Ramos (cell line): ENCODE measurements around the gene CTR9.

Experiments
- in situ Hi-C: fragments of 300-500 bp; cut with MboI; formaldehyde crosslinking; loops from one replicate; pipeline ENCODE4 v1.14.3; 2022; ENCODE audit warnings: low sequenced_read_pairs; ENCODE audit not compliant: unreplicated experiment

Gene CTR9

GRCh38 chr11:10750838-10751580 is at the start of gene CTR9:
Gene CTR9, plus strand, starts transcription at chr11:10751246. Its CDS starts 167 bp downstream, at chr11:10751413.
- in situ Hi-C loops, result no loop called here

- in situ Hi-C loops, result no loop called here
These were observed 49.1 kb upstream of the CTR9 start for GRCh38 chr11:10701982-10702381.

DNA sequence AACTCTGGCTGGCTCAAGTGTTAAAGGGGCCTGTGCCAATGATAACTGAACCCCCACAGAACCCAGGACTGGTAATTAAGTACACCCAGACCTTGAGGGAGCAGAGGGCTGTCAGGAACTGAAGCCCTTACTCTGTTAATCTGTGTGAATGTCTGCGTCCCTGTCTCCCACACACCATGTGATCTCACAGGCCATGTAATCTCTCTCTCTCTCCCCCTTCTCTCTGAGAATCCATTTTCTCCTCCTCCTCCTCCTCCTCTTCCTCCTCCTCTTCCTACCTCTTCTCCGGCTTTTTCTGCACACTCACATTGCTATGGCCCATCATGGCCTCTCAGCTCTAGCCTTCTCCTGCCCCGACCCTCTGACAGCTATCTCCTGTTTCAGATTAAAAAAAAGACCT is 42.9 kb upstream of the CTR9 start:
- in situ Hi-C loops, result no loop called here

DNA sequence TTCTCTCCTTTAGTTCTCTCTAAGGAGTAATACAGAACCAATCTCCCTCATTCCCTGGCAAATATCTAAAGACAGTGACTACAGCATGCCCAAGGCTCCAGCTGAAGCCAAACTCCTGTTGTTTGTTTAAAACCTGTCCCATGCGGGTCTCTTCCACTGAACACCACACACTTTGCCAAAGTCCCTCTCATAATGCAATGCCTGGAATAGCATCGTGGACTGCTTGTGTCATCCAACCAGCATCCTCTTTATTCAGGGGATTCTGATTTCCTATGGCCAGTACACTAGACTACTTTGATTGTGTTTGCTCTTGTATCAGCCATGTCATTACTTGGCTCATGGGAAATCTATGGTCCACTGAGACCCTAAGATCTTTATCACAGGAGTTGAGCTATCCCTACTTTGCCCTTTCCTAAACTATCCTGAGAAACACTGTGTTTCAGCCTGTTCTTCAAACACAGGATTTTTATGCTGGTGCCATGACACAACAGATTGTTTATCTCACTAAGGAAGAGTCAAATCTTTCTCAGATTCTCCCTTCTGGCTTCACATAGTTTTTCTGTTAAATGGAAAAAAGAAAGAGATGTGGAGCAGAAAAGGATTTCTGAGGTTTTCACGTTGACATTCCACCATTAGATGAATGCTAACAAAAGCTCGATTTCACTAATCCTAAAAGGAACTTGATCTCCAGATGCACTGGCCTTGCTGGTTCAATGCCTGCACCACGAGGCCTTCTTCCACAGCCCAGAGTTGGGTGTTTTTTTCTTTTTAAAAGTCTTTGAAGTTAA is 41.6 kb upstream of the CTR9 start:
- in situ Hi-C loops, result no loop called here

DNA sequence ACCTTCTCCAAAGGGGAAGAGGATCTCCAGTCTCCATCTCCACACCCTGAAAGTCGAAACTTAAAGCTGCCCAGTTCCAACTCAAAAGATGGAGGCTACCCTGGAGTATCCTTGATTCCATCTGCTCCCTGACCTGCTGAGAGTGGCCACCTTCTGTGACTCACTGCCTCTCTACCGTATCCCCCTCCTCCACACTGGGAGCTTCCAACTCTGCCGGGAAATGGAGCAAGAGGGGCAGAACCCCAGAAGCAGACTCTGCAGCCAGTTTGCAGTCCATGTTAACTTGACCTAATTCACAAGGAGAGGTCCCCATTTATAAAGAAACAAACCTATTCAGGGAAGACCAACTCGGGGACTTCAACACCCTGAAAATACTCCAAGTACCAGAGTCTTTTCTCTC is 35.5 kb upstream of the CTR9 start:
- in situ Hi-C loops, result no loop called here

GRCh38 chr11:10716122-10716521 is 34.9 kb upstream of the CTR9 start:
- in situ Hi-C loops, result no loop called here

DNA sequence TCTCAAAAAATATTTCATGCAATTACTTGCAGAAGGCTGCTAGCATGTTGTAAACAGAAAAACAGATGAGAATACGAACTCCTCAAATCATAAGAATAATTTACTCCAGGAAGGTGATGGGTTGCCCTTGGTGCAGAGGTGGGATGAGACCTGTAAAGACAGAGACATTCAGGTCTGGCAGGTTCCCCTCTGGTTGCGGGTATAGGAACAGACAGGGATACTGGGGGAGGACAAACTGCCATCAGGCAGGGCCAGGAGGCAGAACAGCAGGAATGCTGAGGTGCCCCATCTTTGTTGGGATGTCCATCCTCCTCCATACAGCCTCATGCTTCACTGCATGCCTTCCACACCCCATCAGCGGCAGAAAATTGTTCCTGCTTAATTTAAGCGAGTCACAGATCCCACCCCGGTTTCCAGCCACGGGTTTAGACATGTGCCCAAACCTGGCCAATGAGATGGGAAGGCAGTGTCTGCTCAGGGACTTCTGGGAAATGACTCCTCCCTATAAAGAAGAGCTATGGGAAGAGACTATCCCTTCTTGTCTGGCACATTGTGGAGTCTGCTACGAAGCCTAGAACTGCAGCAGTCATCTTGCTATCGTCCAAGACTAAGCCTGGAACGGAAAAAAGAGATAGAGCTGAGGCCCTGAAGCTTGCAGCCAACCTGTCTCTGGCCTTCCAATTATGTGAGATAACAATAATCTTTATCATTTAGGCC is 34.3 kb upstream of the CTR9 start:
- in situ Hi-C loops, result no loop called here

DNA sequence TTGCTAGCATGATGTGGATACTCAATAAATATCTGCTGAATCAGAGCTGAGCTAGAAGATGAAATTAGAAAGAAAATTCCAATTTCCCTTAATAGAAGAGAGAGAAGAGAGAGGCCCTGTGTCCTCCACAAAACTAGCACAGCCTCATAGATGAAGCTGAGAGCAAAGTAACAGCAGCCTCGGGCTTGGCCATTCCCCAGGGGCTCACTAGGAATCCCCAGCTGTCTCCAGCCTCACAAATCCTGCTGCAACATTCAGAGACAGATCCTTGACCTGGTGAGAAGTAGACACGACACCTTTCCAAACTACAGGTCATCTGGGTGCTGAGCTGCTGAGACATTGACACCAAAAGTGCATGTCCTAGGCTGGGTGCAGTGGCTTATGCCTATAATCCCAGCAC is 31.4 kb upstream of the CTR9 start:
- in situ Hi-C loops, result no loop called here

GRCh38 chr11:10720881-10721376 is 30.1 kb upstream of the CTR9 start:
- in situ Hi-C loops, result no loop called here

GRCh38 chr11:10722307-10722706 is 28.7 kb upstream of the CTR9 start:
- in situ Hi-C loops, result no loop called here

DNA sequence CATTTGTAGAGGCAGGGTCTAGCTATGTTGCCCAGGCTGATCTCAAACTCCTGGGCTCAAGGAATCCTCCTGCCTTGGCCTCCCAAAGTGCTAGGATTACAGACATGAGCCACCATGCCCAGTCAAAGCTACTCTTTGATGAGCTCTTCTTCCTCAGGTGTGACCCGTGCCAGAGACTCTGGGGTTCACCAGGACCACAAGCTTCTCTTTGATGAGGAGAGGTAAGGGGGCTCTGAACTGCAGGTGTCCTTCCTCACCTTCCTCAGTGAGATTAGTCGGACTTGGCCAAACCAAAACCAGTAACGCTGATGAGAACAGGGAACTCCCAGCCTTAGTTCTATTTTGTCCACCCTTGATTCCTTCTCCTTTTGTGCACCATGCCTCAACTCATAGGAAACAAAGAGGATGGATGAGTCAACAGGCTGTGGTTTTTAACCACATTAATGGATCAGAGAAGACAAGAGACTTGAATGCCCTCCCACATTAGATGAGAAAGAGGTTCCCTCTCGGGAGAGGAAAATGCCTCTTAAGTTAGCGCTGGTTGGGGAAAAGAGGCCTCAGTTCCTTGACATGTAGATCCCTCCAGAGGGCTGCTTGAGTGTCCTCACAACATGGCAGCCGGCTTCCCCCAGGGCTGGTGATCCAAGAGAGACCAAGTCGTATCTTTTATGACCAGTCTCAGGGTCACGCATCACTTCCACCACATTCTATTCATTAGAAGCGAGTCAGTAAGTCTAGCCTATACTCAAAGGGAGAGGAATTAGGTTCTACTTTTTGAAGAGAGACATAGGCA is 25.7 kb upstream of the CTR9 start:
- in situ Hi-C loops, result loop anchor here (25.0 kb wide), 1 partner anchor 963 kb away; no protein-coding TSS in a partner anchor

DNA sequence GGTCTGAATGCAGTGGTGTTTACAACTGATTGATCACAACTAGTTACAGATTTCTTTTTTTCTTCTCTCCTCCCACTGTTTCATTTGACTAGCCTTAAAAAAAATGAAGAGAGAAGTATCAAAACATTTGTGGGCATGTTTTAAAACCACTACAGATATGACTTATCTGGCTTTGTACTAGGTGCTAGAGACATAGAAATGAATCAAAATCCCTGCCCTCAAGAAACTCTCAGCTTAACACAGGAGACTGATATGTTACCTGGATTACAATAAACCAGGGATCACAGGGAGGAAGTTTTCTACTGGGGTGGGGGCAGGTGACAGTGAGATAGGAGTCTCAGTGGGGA is 25.2 kb upstream of the CTR9 start:
- in situ Hi-C loops, result loop anchor here (25.0 kb wide), 1 partner anchor 964 kb away; no protein-coding TSS in a partner anchor

GRCh38 chr11:10727146-10727851 is 23.7 kb upstream of the CTR9 start:
- in situ Hi-C loops, result loop anchor here (25.0 kb wide), 1 partner anchor 965 kb away; no protein-coding TSS in a partner anchor

- in situ Hi-C loops, result loop anchor here (25.0 kb wide), 1 partner anchor 966 kb away; no protein-coding TSS in a partner anchor
These were observed 22.9 kb upstream of the CTR9 start for GRCh38 chr11:10728154-10728553.

DNA sequence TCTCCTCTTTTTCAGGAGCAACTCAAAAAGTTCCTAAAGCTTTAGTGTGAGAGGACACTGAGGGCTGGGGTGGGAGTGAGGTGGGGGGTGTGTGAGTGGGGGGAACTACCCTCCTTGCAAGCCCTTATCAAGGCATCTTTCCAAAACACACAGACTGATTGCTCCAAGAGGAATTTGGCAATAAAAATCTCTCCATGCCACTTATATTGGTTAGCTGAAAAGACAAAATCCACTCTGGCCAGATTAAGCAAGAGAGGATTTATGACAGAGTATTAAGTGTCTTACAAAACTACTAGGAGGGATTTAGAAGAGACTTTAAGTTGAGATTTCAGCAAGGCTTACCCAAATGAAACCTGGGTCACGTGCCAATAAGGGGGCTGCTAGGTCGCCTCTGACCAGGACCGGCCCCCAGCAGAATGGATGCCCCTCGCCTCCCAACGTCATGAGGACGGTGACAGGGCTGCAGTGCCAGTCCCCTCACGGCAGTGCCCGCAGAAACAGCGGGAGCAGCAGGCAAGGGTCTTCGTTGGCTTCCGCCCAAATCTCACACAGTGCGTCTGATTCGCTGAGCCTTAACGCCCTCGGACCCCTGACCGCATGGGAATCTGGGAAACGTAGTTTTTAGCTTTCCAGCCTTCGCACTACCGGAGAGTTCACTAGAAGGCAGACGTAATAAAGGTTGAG is 22.1 kb upstream of the CTR9 start:
- in situ Hi-C loops, result loop anchor here (25.0 kb wide), 1 partner anchor 967 kb away; no protein-coding TSS in a partner anchor

GRCh38 chr11:10730151-10730550 is 20.9 kb upstream of the CTR9 start:
- in situ Hi-C loops, result loop anchor here (5.0 to 25.0 kb wide), 2 partner anchors 323 to 968 kb away; no protein-coding TSS in a partner anchor

GRCh38 chr11:10731064-10731680 is 19.9 kb upstream of the CTR9 start:
- in situ Hi-C loops, result loop anchor here (5.0 to 25.0 kb wide), 2 partner anchors 324 to 969 kb away; no protein-coding TSS in a partner anchor
